Inferior parietal cortex (tissue), 1 donor: ENCODE results near the gene LPP.

ENCODE experiments used
- DNase-seq: peaks from one replicate; pipeline ENCODE4 v3.0.0-alpha.2; 2016; ENCODE audit errors: extremely low spot score

The LPP gene

GRCh38 chr3:188867691-188868265 lies 713.8 kb downstream of the LPP start:
- no peak for DNase-seq

DNA sequence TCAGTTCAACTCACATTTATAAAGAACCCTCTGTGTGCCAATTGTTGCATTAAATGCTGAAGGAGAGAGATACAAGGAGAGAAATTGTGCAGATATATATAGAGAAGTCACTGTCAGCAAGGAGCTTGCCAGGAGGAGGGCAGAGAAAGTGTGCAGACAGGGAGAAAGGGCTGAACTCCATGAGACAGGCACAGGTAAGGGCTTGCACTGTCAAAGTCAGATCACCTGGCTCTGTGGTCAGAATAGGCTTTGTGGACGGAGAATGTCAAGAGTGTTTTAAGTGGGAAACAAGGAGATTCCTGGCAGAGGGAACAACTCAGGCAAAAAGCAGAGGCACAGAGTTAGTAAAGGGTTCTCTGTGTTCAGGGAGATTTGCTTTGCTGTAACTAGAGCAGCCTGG lies 714.8 kb downstream of the LPP start:
- DNase-seq = no peak

DNA sequence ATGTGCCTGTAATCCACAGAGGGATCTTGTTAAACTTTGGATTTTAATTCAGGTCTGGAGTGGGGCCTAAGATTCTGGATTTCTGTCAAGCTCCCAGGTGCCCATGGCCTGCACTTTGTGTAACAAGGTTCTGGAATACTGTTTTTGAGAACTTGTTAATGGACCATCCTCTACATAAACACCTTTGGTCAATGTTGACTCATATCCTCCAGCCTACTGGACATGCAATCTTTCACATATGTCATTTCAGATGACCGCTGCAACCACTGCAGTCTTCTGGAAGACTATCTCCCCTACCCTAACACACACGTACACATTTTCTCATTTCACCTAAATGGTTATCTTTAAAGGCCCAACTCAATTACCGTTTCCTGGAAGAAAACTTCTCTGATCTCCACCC lies 715.7 kb downstream of the LPP start:
- DNase-seq = no peak

- no peak for DNase-seq
These were observed 716.5 kb downstream of the LPP start for GRCh38 chr3:188870431-188870830.

GRCh38 chr3:188874576-188874975 lies 720.6 kb downstream of the LPP start:
- DNase-seq = no peak

DNA sequence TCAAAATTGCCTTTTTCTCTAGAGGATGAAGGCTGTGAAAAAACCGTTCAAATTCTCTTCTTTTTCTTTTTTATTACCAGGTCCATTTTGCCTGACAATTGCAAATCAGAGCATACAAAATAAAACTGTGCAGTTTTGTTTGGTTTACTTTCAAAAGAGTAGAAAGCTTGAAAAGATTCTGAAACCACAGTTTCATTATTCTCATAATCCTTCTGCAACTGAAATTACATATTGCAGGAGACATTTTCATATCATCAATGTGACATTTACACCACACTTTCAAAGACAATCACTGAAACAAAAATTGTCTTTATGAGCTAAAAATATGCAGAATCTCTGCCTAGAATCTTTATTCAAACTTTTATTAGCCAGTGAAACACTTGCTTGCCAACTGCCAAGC lies 721.5 kb downstream of the LPP start:
- DNase-seq = no peak

- DNase-seq = no peak
These were observed 722.4 kb downstream of the LPP start for GRCh38 chr3:188876370-188876769.

DNA sequence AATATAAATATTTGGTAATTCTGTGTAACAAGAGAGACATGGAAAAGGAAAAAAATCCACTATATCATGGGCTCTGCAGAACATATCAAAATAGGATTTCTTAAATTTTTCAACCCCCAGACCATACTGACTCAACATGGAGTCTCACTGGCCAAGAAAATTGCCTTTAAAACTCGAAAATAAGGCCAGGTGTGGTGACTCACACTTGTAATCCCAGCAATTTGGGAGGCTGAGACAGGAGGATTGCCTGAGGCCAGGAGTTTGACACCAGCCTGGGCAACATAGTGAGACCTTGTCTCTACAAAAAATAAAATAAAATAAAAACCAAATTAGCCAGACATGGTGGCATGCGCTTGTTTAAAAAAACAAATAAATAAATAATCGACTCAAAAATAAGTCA lies 723.4 kb downstream of the LPP start:
- DNase-seq = no peak

DNA sequence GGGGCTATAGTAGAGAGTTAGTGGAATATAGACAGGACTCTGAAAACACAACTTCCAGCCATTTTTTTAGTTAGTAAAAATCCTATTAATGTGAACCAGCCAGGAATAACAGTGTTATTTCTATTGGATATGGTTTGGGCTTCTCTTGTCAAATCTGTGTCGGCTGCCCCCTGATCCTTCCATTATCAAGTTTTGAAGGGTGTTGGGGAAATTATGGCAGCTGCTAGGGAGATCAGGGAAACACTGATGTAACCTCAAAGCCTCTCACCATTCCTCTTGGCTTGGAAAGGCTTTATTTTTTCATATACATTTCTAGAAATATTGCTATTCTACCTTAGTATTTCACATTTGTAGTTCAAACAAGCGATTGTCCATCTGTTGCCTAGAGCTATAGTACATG lies 724.1 kb downstream of the LPP start:
- DNase-seq = no peak

GRCh38 chr3:188881954-188882641 lies 728.1 kb downstream of the LPP start:
- DNase-seq = no peak

DNA sequence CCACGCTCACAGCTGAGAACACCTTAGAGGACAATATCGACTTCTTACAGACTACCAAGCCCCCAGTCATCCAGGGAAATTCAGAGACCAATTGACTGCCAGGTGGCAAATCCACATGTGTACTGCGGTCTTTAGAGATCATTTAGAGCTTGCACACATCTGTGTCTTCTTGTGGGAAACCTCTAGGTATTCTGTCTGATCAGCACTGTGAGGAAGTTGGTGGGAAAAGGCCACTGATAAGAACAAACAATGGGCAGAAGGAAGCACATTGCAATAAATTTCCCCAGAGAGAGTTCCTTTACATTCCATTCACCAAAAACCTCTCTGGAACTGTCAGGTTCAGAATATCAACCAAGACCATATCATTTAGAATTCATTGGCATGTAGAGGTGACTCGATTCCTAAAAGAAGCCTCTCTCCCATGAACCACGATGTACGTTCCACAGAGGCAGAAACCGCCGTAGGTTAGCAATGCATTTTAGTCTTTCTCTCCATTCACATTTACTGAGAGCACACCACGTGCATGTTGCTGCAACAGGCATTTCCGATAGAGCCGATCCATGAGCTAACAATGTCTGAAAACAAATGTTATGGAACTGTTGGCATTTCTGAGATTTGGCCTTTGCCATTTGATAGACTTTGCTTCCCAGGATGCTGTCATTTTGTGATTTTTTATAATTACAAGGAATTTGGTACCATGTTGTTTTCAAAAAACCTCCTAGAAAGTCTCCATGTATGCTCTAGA lies 730.5 kb downstream of the LPP start:
- no peak for DNase-seq

GRCh38 chr3:188888321-188889053 lies 734.5 kb downstream of the LPP start:
- peak; percentile 61 for DNase-seq

- DNase-seq = peak; percentile 40
These were observed 735.1 kb downstream of the LPP start for GRCh38 chr3:188889054-188889491.

DNA sequence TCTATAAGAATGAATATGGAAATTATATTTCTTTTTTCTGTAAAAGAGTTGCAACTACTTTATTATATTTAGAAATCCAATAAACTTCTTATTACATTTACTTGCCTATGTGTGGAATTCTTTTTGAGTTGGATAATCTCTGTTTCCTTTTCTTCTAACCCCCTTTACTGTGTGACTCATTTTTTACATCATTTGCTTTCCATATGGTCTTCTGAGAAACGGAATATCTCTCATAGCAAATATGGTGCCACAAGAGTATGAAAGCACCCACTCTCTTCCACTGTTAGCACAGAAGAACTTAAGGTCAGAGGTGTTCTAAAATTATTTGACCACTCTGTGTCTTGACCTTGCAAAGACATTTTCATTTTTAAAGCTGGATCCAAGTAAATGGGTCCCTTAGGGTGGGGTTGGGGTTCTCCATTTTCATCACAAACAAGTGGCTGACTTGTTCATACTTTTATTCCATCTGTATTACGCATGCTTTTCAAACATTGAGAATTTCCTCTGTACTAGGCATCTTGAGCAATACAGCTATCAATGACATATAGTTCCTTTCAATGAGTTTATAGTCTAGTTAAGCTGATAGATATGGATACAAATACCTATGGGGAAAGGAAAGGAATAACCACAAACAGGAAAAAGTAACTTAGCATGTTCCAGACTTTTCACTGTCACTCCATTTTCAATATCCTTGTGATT lies 736.8 kb downstream of the LPP start:
- no peak for DNase-seq

DNA sequence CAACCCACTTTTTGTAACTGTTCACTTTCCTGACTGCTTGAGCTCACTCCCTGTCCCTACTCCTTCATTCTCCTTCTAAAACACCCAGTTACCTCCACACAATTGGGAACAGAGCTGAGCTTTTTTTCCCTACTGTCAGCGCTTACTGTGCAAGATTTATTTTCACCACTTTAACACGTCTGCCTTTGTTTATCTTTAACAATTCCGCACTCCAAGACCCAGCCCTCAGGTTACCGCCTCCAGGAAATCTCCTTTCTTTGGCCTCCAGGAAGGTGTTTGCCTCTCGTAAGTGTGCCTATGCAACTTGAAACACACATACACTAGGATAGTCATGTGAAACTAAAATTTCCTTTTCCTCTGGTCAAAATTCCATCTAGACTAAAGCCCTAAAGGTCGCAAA lies 745.9 kb downstream of the LPP start:
- no peak for DNase-seq

- DNase-seq = no peak
These were observed 746.5 kb downstream of the LPP start for GRCh38 chr3:188900421-188900951.

DNA sequence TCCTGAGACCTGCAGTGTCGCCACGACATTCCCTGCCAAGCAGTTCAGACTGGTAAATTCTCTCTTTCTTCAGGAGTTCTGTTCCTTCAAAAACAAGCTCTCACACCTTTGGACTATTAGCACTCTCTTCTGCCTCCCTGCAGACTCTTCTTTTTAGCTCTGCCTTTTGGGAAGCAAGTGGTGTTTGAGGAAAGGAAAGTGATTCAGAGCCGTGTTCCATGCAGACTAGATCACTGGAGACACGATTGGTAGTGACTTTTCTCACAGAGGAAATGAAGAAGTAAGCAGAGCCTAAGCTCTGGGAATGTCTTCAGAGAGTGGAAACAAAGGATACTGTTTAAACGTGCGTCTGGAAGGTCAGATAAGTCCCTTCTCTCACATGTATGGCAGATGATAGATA lies 747.2 kb downstream of the LPP start:
- DNase-seq = no peak

- no peak for DNase-seq
These were observed 747.8 kb downstream of the LPP start for GRCh38 chr3:188901671-188902287.

DNA sequence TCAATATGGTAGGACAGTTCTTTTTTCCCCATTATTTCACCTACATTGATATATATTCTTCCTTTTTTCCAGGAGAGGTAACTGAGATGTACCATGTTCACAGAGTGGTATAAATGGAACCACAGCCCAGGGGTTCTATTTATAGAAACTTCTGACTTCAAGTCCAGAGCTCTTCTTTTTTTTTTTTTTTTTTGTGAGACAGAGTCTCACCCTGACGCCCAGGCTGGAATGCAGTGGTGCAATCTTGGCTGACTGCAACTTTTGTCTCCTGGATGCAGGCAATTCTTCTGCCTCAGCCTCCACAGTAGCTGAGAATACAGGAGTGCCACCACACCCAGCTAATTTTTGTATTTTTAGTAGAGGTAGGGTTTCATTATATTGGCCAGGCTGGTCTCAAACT lies 750.7 kb downstream of the LPP start:
- no peak for DNase-seq

DNA sequence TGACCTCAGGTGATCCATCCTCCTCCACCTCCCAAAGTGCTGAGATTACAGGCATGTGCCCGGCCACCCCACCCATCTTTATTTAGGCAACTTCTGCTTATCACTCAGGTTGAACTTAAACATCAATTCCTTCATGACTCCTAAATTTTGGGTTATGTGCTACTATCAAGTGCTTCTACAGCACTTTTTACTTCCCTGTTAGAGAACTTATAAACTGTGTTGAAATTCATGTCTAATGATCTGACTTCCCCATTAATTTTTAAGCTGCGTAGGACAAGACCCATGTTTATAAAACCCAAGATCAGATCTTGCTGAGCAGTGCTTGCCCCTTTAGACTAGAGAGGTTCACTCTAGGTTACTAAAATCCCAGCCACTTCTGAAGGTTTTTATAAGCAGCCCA lies 751.6 kb downstream of the LPP start:
- DNase-seq = no peak

DNA sequence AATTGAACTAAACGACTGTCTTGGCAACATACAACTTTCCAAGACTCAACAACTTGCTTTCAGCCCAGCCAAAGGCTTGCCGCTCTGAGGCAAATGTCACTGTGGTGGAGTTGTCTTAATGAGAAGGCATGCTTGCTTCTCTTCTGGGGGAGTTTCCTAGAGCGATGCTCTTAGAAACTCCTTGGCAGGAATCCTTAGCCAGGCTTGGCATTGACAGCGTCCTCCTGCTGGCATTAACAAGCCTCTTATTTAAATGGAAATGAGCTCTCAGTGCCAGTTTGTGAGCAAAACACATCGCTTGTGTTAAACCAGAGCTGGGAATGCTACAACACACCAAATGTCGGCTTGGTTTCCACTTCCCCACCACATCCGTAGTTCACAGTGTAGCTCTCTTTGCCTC lies 752.3 kb downstream of the LPP start:
- peak; percentile 75 for DNase-seq
